GM18858 (cell line): Measurements from ENCODE around the gene SNX10.
"Not testable (repeated sequence)": the region's sequence is repeated elsewhere in the genome, so short reads cannot be mapped to it uniquely, and the experiment has no call there.

ENCODE experiments used
- ATAC-seq: cut with Tn5 transposase; IDR thresholded peaks from one replicate; pipeline ENCODE4 v1.9.1; 2021; ENCODE audit not compliant: unreplicated experiment

The SNX10 gene, protein sequence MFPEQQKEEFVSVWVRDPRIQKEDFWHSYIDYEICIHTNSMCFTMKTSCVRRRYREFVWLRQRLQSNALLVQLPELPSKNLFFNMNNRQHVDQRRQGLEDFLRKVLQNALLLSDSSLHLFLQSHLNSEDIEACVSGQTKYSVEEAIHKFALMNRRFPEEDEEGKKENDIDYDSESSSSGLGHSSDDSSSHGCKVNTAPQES

DNA sequence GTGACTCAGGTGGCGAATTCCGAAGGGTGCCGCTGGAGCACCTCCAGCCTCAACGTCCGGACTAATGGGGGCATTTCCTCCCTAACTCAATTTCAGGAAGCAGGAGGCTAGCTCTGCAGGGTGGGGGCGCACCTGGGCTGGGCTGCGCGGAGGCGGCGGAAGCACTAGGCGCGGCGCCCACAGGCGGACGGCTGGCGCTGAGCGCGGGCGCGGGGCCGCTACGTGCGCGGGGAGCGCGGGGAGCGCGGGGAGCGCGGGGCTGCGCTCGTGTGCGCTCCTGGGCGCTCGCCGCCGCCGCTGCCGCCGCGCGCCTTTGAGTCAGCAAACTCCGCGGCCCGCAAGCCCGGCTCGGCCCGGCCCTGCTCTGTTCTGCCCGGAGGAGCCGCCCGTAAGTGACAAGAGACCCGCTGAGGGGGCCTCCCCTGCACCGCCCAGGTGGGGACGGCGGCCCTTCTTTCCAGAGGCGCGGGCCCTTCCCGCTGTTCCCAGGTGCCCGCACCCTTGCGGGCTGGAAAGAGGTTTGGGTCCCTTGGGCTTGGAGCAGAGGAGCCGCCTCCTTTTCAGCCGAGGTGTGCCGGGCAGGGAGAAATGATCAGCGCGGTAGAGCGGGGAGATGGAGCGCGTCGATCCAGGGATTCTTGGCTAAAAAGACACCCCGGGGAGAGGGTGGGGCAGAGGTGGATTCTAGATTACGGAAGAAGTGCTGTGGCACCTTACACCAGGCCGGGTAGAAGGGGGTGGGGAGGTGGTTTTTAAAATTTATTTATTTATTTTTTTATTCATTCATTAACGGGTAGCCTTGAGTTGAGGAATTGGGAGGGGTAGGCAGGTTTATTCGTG lies at the start of gene SNX10:
TSS of gene SNX10 (plus strand) at position 164 of the 840 bp plus-strand sequence. CDS start 54,581 bp downstream, outside the sequence.
- ATAC-seq = peak; percentile 52

- no peak for ATAC-seq
Measured at GRCh38 chr7:26245150-26245549, 46.5 kb upstream of the SNX10 start.

- no peak for ATAC-seq
Measured at GRCh38 chr7:26250239-26250638, 41.4 kb upstream of the SNX10 start.

GRCh38 chr7:26261866-26262265 lies 29.8 kb upstream of the SNX10 start:
- not testable (repeated sequence) for ATAC-seq

- ATAC-seq = no peak
Measured at GRCh38 chr7:26265065-26265464, 26.6 kb upstream of the SNX10 start.

GRCh38 chr7:26265499-26266075 lies 26.1 kb upstream of the SNX10 start:
- no peak for ATAC-seq

- ATAC-seq = no peak
Measured at GRCh38 chr7:26267601-26268166, 24.0 kb upstream of the SNX10 start.

- no peak for ATAC-seq
Measured at GRCh38 chr7:26275213-26275612, 16.4 kb upstream of the SNX10 start.

DNA sequence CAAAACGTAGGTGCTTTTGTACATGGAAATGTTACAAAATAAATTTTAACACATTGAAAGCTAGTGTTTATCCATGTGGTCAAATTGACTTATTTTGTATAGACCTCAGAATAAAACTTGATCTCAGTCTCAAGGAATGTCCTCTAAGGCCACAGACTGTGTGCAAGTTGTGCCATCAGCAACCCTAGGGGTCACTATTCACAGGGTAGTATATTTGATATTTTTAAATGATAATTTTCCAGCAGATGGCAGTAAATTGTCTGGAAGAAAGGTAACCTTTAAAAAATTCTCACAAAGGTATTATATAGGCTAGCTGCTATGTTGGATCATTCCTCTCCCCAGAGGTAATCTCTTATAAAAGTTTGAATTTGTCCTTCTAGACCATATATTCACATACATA lies 12.9 kb upstream of the SNX10 start:
- no peak for ATAC-seq

DNA sequence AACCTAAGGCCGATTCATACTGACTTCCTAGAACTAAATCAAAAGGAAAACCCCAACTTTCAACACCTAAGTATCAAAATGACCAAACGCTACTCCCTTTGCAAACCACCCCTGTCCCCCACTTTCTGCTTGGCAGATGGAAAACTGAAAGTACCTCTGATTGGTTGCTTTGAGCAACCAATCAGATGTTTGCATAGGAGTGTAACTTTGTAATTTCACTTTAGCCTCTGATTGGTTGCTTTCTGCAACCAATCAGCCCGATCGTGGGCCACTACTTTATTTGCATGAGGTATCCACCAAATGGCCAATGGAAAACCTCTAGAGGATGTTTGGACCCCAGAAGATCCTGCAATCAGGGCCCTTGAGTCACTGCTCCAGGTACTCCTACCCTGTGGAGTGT lies 12.3 kb upstream of the SNX10 start:
- no peak for ATAC-seq

GRCh38 chr7:26280097-26280496 lies 11.6 kb upstream of the SNX10 start:
- no peak for ATAC-seq

GRCh38 chr7:26280723-26281122 lies 10.9 kb upstream of the SNX10 start:
- no peak for ATAC-seq

DNA sequence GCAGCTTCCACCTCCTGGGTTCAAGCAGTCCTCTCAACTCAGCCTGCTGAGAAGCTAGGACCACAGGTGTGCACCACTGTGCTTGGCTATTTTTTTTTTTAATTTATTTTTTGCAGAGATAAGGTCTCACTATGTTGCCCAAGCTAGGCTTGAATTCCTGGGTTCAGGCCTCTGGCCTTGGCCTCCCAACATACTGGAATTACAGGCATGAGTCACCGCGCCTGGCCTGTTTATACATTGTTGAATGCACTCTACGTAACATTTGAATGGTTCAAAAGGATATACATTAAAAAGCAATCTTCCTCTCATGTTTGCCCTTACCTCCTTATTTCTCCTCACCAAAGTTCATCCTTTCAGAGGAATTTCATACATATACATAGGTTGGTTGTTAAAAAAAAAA lies 7.2 kb upstream of the SNX10 start:
- ATAC-seq = no peak

GRCh38 chr7:26284995-26285632 lies 6.5 kb upstream of the SNX10 start:
- ATAC-seq = no peak

- ATAC-seq = no peak
Measured at GRCh38 chr7:26286157-26286556, 5.5 kb upstream of the SNX10 start.

DNA sequence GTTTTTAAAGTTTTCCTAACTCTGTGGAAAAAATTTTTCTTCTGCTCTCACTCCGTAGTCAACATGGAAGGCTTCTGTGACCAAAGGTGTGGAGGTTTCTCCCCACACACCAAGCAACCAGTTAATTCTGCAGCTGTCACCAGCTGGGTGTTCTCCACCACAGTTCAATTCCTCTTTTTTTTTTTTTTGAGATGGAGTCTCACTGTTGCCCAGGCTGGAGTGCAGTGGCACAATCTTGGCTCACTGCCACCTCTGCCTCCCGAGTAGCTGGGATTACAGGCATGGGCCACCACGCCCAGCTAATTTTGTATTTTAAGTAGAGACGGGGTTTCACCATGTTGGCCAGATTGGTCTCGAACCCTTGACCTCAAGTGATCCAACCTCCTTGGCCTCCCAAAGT lies 3.5 kb upstream of the SNX10 start:
- ATAC-seq = not testable (repeated sequence)

- ATAC-seq = no peak
Measured at GRCh38 chr7:26291251-26291650, 411 bp upstream of the SNX10 start.

DNA sequence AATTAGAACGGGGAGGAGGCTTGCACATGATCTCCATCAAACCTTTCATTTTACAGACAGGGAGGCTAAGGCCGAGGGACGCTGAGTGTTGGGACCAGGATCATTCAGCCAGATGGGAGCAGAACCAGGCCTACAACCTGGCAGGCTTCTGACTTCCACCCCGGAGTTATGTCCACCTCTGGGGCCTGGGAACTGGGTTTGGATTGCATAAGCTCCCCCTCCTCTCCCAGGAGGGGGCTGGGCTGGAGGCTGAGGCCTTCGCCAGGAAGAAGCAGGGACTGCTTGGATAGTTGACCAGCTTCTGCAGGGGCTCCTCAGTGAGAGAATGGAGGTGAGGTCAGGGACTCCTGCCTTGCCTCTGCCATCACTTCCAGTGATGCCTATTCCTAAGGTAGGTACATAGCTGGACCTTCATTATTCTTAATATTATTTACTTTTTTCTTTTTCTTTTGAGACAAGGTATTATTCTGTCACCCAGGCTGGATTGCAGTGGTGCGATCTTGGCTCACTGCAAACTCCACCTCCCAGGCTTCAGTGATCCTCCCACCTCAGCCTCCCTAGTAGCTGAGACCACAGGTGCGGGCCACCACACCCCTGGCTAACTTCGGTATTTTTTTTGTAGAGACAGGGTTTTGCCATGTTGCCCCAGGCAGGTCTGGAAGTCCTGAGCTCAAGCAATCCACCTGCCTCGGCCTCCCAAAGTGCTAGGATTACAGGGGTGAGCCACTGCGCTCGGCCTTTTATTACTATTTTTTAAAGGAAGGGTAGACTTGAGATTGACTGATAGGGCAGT lies 1.3 kb downstream of the SNX10 start:
- no peak for ATAC-seq

DNA sequence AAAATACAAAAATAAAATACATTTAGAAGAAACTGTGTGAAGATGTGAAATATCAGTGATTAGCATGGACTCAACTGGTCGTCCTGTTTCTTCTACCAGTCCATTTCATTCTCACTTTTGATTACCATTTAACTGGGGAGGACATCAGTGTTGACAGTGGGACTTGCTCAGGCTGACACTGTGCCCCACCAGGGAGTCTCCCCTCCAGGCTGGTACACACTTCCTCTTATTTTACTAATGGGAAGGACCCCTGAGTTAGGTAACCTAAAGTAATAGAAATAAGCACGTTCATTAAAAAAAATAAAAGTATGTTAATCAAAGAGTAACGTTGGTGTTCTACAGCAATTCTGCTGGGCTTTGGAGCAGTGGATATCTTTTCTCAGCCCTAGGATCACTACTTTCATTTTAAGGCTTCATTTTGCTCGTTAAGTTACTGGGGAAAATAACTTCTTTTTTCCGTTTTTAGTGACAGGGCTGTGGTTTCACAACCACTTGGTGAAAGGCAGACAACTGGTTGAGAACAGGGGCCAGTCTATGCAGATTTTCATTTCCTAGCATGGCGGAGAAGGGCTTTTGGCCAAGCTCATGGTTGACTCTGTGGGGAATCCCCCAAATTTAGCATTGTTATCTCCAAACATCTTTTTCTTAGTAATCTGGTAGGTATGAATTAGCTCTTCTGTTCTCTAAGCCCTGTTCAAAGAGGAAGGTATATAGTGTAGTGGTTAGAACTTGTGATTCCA lies 2.1 kb downstream of the SNX10 start:
- ATAC-seq = peak; percentile 58

DNA sequence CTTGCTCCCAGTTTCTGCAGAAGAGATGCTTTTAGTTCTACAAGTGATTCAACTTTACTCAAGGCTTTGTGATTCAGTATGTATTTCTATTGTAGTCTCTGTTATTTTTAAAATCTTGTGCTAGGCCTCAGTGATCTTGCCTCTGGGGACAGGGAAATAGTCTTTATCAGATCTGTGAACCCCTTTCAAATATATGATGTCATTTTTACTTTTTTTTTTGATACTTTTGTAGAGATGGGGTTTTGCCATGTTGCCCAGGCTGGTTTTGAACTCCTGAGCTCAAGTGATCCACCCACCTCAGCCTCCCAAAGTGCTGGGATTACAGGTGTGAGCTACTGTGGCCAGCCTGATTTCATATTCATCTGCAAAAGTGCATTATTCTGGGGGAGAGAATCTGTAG lies 3.4 kb downstream of the SNX10 start:
- ATAC-seq = no peak
